NK-92 (cell line): ENCODE results near the gene JAKMIP2.
"Not testable (repeated sequence)": the region's sequence is repeated elsewhere in the genome, so short reads cannot be mapped to it uniquely, and the experiment has no call there.

Source experiments
- DNase-seq: peaks from one replicate; lab custom pipeline; 2025; ENCODE audit not compliant: unreplicated experiment; lab: John Stamatoyannopoulos, UW

The JAKMIP2 gene

DNA sequence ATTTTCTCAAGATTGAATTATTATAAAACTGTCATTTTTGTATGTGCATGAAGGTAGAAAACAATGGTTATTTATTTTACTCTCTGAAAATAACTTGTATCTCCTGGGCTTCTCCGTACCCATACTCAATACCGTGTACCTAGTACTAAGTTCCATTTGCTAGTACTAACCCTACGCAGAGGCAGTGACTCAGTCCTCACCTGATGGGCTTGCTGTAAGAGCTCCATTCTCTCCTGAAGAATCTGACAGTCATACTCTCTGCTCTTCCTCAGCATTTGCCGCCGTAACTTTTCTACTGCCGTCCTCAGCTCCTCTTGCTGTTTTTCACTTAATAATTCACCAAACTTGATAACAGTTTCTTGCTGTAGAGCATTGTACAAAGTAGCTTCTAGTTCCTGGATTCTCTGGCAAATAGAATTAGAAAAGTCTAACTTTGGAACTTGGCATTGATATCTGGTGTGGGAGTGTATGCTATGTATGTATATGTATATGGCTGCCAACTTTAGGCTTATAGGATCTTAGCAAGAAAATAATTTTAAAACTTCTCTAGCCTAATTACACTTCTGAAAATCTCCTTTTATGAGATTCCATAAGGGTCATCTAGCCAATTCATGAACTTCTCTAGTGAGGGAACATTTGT, 164.7 kb downstream of the JAKMIP2 start:
- no peak for DNase-seq

DNA sequence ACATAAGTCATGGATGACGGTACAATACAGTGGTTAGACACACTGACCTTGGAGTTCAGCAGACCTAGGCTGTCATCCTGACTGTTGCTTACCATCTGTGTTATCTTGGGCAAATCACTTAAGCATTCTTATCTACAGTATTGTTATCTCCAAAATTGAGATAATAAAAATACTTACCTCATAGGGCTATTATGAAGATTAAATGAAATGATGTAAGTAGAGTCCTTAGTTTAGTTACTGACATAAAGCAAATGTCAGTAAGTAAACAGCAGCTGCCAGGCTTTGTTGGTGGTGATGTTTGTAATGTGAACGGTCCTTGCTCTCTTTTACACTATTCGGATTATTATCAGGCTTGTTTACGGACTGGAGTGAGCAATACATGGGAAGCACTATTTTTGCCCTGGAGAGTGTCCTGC, 165.3 kb downstream of the JAKMIP2 start:
- no peak for DNase-seq

DNA sequence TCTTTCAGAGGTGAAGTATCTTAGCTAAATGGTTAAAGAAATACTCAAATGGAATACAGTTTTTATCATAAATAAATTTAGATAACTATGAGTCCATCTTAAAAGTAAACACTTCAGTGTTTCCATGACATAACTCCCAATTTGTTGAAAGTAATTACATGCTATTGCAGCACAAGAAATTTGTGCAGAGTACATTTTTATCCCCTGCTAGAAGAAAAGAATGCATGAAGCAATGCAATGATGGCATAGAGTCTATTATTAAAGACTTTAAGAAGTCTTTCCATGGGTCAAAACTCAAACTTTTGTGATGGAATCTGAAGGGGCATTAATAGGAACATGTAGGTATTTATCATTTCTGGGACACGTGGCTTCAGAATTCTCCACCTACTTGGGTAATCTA, 166.1 kb downstream of the JAKMIP2 start:
- no peak for DNase-seq

DNA sequence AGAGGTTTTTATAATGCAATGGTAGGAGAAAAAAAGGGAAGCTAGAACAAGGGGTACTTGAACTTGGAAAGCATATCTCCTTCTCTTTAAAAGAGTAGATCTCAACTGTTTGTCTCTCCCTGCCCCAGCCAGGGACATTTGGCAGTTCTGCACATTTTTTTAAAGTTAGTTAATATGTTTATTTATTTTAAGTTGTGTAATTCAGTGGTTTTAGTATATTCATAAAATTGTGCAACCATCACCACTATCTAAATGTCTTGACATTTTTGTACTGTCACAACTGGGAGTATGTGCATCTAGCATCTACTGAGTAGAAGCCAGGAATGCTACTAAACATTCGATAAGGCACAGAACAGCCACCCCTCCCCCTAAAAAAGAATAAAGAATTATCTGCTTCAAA, 169.2 kb downstream of the JAKMIP2 start:
- no peak for DNase-seq

DNA sequence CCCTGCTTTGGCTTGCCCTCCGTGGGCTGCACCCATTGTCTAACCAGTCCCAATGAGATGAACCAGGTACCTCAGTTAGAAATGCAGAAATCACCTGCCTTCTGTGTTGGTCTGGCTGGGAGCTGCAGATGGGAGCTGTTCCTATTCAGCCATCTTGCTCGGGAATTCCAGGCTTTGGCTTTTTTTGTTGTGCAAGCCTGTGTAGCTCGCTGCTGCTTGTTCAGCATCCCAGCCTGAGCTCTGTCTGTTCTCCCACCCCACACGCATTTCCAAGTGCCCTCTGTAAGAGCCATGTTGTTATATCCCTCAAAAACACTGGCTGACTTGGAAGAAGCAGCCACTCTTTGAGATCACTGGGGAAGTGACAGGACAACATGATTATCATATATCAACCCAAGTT, 171.0 kb downstream of the JAKMIP2 start:
- no peak for DNase-seq

DNA sequence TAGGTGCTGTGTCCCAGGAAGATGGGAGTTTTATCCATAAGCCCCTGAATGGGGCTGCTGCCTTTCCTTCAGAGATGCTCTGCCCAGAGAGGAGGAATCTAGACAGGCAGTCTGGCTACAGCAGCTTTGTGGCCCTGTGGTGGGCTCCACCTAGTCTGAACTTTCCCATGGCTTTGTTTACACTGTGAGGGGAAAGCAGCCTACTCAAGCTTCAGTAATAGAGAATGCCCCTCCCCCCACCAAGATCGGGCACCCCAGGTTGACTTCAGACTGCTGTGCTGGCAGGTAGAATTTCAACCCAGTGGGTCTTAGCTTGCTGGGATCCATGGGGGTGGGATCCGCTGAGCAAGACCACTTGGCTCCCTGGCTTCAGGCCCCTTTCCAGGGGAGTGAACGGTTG, 171.7 kb downstream of the JAKMIP2 start:
- DNase-seq, result no peak

DNA sequence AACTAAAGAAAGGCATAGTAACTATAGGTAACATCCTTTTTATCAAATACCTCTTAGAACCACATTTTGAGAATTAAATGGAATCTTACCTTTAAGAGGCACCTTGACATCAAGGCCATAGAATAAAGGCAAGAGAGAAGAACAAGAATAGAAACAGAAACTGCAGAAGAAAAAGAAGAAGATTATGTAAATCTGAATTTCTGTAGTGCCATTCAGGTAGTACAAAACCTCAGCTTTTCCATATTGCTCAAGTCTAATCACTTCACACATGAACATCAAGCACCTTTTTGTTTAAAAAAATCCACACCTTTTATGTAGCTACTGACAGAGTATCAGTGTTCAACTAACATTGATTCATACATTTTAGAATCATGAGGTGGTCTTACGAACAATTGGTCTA, 180.9 kb downstream of the JAKMIP2 start:
- no peak for DNase-seq

DNA sequence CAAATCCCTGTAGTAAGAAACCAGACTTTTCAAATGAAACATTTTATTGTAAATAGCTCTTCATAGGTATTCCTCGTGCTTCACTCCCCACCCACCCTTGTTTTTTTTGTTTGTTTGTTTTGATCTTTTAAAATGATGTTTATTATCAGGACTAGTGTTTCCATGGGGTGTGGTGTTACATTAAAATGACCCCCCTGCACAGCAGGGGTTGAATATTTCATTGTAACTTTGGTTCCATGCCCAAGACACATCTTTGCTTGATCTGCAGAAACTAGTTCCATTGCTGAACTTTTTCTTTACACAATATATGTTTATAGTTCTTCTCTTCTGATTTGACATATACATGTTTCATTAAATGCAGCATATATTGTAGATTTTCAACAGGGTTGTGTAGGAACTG, 191.4 kb downstream of the JAKMIP2 start:
- no peak for DNase-seq

DNA sequence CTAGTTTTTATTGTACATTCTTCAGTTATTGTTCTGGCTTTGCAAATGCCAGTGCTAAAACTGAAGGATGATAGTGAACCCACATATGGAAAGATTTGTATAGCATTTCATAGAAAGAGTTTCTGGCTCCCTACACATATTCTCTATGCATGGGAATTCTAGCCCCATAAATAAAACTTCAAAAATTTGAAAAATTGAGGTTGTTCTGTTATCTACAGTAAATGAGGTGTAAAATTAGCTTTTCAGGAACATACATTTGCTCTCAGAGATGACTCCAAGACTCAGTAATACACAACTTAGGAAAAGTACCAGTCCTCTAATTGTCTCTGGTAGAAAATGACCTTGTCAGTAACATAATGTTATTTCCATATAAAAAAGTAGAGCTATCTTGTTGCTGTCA, 192.4 kb downstream of the JAKMIP2 start:
- DNase-seq, result no peak

DNA sequence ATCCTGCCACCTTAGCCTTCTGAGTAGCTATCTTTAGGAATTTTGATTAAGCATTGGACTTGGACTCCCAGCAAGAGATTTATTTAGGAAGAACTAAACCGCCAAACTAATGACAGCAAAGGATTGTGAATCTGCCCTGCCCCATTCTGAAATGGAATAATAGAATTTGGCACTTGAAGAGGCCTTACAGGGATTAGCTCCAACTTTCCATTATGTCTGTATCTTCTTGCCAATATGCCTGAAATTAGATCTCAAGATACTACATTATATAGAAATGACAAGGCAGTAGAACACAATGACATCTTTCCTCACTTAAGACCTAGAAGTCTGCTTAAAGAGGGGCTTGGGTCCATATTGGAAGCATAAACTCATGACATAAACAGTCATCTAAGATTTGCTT, 195.7 kb downstream of the JAKMIP2 start:
- DNase-seq, result no peak

DNA sequence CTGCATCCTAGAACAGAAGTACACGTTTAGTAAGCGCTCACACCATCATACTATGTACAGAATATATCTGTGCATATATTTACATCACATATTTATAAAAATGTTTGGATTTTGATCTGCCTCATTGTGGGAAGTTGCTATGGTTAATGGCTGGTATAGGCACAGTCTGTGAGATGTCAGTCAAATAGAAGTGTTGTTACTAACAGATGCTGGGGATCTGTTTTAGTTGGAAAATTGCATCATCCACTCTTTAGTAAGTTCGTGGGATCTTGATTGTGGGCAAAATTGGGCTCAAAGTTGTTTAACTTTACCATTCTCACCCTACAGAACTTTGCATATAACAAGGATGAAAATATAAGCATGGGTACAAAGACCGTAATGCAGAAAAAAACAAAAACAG, 196.3 kb downstream of the JAKMIP2 start:
- no peak for DNase-seq

DNA sequence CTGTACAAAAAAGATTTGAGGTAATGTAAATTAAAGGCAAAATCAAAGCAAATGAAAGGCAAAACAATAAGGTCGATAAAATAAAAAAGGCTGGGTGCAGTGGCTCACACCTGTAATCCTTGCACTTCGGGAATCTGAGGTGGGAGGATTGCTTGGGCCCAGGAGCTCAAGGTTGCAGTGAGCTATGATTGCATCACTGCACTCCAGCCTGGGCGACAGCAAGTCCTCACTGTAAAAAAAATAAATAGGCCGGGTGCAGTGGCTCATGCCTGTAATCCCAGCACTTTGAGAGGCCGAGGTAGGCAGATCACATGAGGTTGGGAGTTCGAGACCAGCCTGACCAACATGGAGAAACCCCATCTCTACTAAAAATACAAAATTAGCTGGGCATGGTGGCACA, 200.3 kb downstream of the JAKMIP2 start:
- not testable (repeated sequence) for DNase-seq

DNA sequence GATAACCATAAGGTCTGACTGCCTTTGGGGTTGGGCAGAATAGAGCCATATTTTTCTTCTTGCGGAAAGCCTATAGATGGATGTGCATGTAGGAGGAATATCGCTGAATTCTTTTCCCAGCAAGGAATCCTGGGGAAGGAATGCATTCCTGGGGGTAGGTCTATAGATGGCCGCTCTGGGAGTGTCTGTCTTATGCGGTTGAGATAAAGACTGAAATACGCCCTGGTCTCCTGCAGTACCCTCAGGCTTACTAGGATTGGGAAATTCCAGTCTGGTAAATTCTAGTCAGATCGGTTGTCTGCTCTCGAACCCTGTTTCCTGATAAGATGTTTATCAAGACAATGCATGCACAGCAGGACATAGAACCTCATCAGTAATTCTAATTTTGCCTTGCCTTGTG, 202.1 kb downstream of the JAKMIP2 start:
- DNase-seq, result not testable (repeated sequence)

DNA sequence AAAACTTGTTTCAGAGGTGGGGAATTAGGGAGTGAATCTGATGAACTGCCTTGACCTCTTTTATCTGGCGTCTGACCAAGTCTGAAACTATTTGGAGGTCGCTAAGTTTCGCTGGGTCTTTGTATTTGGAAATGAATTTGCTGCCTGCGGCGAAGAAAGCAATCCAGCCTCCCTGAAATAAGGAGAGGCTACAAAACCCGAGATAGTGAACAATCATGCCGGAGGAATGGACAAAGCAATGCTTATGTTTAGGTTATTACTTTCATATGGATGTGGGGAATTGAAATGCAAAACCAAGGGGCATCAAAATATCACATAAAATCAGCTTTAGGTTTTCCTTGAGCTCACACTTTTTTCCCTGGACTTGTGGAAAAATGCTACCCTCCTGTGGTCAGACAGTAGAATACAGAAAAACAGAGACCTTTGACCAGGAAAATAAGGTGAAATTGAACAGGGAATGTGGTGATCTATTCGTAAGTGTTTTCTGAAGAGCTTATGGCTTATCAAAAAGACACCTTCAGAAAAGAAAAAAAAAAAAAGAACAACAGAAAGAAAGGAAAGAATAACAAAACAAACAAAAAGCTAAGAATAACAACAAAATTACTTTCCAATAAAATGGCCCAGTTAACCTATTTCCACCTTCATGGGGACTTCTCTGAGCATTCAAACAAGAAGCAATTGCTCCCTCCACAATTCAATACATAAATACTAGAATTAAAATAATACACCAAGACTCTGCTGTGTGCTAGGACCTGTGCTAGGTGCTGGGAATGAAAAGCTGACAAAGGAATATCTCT, 204.1 kb downstream of the JAKMIP2 start:
- DNase-seq, result no peak

DNA sequence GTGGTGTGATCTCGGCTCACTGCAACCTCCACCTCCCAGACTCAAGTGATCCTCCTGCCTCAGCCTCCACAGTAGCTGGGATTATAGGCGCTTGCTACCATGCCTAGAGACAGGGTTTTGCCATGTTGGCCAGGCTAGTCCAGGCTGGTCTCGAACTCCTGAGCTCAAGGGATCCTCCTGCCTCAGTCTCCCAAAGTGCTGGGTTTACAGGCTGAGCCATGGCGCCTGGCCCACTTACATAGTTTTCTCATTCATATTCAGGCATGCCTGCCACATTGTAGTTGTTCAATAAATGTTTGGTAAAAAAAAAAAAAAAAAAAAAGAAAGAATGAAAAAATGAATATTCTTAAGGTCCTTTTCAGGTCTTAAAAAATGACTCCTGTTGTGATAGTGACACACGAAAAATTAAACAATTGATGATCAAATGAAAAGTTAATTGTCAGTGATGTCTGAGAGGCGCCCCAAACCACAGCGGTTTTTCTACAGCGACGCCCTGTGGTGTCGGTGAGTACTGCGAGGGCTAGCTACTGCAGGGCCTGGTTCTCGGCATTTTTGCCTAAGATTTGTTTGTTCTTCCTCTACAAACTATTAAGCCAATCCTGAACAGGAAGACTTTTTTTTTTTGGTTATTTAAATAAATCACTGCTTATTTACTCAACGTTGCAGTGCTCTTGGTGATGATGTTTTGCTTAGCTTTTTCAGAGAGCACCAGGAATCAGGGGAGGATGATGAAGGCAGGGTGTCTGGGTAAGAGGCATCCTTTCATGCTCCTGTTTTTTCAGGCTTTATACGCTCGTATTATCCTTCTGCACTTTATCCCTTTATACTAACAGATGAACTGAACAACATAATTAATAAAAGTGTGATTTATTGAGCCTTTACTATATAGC, 205.6 kb downstream of the JAKMIP2 start:
- no peak for DNase-seq

DNA sequence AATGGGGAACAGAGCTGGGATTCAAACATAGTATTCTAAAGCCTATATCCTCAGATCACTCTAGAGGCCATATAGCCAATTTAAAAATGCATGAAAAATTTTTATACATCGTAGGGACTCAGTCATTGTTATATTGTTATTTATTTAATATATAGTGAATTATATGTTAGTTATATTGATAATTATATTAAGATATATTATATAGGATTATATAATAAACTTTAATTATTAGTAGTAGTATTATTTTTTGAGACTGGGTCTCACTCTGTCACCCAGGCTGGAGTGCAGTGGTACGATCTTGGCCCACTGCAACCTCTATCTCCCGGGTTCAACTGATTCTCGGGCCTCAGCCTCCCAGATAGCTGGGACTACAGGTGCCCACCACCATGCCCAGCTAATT, 206.9 kb downstream of the JAKMIP2 start:
- DNase-seq, result no peak

DNA sequence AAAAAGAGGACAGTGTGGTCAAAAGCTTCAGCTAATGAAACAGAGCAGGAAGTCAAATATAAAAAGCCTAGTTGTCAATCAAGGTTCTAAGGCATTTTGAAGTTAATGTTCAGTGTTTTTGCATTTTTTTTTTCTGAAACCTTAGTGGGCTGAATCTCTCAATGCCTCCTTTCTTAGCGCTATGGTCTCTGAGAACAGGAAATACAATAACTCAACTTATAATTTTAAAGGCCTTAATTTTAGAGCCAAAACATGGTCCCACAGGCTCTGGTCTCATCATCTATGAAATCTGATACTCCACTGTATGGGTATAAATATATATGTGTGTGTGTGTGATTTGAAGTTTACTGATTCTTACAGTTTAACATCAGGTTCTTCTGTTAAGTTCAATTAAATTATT, 209.3 kb downstream of the JAKMIP2 start:
- no peak for DNase-seq

DNA sequence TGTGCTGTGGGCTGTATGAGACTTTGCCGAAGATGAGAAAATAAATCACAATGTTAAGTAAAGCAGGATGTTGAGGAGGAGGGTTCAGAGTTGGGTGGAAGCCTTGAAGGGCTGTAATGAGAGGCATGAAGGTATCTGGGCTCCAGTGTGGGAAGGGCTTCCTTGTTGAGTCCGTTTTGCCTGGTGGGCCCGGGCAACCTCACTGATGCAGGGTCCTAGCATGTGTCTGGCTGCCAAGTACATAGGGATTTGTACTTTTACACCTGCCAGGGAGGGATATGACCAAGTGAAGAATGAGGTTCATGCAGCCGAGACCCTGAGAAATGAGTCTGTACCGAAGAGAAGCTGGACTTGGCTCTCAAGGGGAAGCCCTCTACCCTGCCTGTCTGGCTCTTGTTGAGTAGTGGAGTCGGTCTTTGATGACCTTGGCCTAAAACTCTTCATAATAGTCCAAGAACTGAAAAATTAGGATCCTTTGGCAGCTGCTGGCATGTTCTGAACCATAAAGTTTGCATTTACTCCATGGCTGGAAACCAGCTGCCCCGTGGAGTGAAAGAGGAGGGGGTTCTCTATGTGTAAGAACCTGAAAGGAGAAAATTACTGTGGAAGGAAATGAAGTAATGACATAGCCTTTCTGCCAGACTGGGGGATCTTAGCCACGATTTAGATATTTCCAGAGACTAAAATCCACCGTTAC, 213.7 kb downstream of the JAKMIP2 start:
- no peak for DNase-seq

DNA sequence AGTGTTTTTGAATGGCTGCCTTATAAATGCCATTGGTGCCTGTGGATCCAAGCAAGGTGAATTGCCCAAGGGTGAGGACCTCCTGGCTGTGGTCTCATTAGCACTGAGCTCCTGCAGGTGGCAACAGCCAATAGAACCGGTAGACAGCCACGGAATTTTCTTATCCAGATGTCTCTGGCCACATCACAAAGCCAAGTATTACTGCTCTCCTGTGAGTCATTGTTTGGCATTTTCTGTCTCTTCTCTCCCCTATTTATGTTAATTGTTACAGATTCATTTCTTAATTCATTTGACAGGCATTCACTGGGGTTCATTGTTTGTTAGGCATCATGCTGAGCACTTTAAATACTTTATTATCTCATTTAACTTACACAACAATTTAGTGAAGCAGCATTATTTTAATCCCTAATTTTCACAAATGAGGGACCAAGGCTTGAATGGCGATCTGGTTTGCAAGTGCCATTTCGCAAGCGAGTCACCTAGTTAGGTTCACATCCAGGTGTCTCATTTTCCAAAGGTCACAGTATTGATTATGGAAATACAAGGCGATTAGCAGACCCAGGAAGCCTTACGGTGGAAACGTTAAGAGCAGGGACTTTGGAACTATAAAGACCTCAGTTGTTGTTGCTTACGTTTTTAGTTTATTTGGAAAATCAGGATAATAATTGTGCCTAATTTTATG, 214.5 kb downstream of the JAKMIP2 start:
- DNase-seq, result no peak

DNA sequence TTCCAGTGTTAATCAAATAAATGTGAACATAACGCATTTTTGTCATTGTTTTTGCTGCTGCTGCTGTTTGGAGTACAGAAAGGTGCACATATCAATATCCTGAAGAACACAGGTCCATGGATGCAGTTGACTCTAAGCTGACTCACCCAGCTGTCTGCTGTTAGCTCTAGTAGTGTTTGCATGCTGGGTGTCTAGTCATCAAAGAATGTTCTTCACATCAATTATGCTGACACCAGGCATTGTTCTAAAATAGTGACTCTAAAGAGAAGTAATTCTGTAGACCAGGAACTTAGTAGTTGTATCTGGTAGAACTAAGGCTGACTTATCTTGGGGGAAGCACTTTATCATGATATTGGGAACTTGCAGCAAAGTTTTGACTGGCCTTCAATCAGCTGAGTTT, 217.0 kb downstream of the JAKMIP2 start:
- DNase-seq, result no peak

DNA sequence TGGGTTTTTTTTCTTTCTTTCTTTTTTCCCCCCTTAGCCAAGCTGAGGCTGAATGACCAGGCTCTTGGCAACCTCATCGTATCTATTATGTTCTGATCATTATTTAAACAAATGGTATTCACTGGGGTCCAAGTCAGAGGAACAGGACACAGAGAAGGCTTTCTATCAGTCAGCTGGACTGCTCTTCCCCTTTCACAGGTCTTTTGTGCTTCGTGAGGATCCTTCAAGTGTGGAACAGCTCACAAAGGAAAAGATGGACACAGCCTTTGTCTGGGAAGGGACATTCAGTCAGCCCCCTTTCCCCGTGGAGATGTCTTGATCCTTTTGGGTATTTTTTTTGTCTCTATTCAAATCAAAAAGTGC, 218.4 kb downstream of the JAKMIP2 start:
- DNase-seq, result no peak
